Panc1 (cell line): ENCODE measurements around the gene THADA. TPM values are rescaled to one million over a fixed set of nuclear protein-coding genes. Genes with fewer than 3 reads are reported as not detected.

Experiments
- ATAC-seq: fragments of 200-7000 bp; cut with Tn5 transposase; 2 replicates; pipeline ENCODE4 v1.9.1; 2020; ENCODE audit warnings: mild to moderate bottlenecking, moderate library complexity
- BruUV-seq: library from RNA; stranded (reverse); fragments of 400-500 nt; replicated peaks from 2 replicates; lab custom pipeline; 2021; lab: Mats Ljungman, UMichigan
- CTCF ChIA-PET: fragments of 300-600 bp; sonication (Branson Sonifier 250); formaldehyde crosslinking; loops from one replicate; lab custom pipeline; 2022; ENCODE audit warnings: antibody characterized with exemption; lab: Charles Lee
- POLR2A ChIA-PET: fragments of 300-600 bp; sonication (Branson Sonifier 250); formaldehyde crosslinking; loops from one replicate; lab custom pipeline; 2022; ENCODE audit warnings: antibody characterized with exemption; lab: Charles Lee
- DNase-seq: peaks from one replicate; pipeline ENCODE4 v3.0.0-alpha.2; 2010; ENCODE audit warnings: low read depth, low spot score
- H3K27ac ChIP-seq: 2 replicates; pipeline ENCODE4 v1.5.1; 2011; ENCODE audit warnings: mild to moderate bottlenecking, low read length, inconsistent platforms
- H3K27me3 ChIP-seq: fragments of 200-500 bp; sonication (Bioruptor generic); 2 replicates; pipeline ENCODE4 v1.6.0; 2014; ENCODE audit warnings: low read length, inconsistent platforms; ENCODE audit not compliant: control insufficient read depth, insufficient read depth
- H3K36me3 ChIP-seq: fragments of 200-500 bp; sonication (Bioruptor generic); 2 replicates; pipeline ENCODE4 v1.5.1; 2014; ENCODE audit warnings: inconsistent platforms, mild to moderate bottlenecking, low read length, moderate library complexity; ENCODE audit not compliant: control insufficient read depth, insufficient read depth
- H3K4me1 ChIP-seq: 2 replicates; pipeline ENCODE4 v1.5.1; 2011; ENCODE audit warnings: inconsistent platforms, mild to moderate bottlenecking, low read length, moderate library complexity; ENCODE audit not compliant: control insufficient read depth, insufficient read depth
- H3K4me3 ChIP-seq, 2 experiments: 2 replicates each; pipeline ENCODE4 v1.5.1; 2011 to 2012; ENCODE audit warnings: low read depth in 2 of 2, low read length in 2 of 2, mild to moderate bottlenecking in 2 of 2, inconsistent platforms in 1 of 2, moderate library complexity in 1 of 2
- H3K9me3 ChIP-seq: fragments of 200-500 bp; sonication (Bioruptor generic); 2 replicates; pipeline ENCODE4 v1.5.1; 2014; ENCODE audit warnings: low read depth, mild to moderate bottlenecking, inconsistent platforms, low read length, moderate library complexity; ENCODE audit not compliant: control insufficient read depth, insufficient read depth
- CTCF ChIP-seq: fragments of 450-650 bp; IDR thresholded peaks from 2 replicates; pipeline ENCODE4 v1.5.1; 2017; ENCODE audit warnings: mild to moderate bottlenecking
- POLR2AphosphoS5 ChIP-seq: IDR thresholded peaks from 2 replicates; pipeline ENCODE4 v1.6.1; 2012; ENCODE audit warnings: mild to moderate bottlenecking, low read depth, low read length, moderate library complexity
- REST ChIP-seq, 2 experiments: IDR thresholded peaks; 2 replicates each; pipeline ENCODE4 v1.6.1; 2011 to 2012; ENCODE audit warnings: low read depth in 2 of 2, control low read depth in 1 of 2, low read length in 1 of 2, mild to moderate bottlenecking in 1 of 2, moderate library complexity in 1 of 2; ENCODE audit not compliant: insufficient read depth in 1 of 2
- SIN3A ChIP-seq: IDR thresholded peaks from 2 replicates; pipeline ENCODE4 v1.6.1; 2012; ENCODE audit warnings: low read depth, mild to moderate bottlenecking, low read length, moderate library complexity, borderline replicate concordance; ENCODE audit not compliant: insufficient read depth
- TCF7L2 ChIP-seq: IDR thresholded peaks from 2 replicates; pipeline ENCODE4 v1.6.1; 2011; ENCODE audit warnings: mild to moderate bottlenecking, low read depth, low read length, inconsistent platforms
- in situ Hi-C: cut with HindIII; loops from 2 replicates; pipeline ENCODE4 v1.10.0; 2016; ENCODE audit warnings: low sequenced_read_pairs, low pct_unique_long_range_greater_than_20kb
- intact Hi-C: fragments of 100-400 bp; cut with micrococcal nuclease; formaldehyde crosslinking; loops from one replicate; pipeline ENCODE4 v1.10.0; 2022; ENCODE audit not compliant: unreplicated experiment
- total RNA-seq: library from RNA; stranded (reverse); gene quantifications from one replicate; pipeline ENCODE4 v1.2.1, GENCODE V29; 2021; ENCODE audit not compliant: unreplicated experiment

Gene THADA
- total RNA-seq, 1 experiment from 2014 or later: 37.2 TPM

- ATAC-seq (no peak), DNase-seq (no peak)
- POLR2A ChIA-PET: no interaction called here
- Histone ChIP-seq H3K27me3 (no peaks in the 10 kb centered on the region), H3K27ac (no peak overlapping the region), H3K9me3 (no peaks in the 10 kb centered on the region), H3K4me3 (no peak overlapping the region), H3K4me1 (peaks cover 16% of the 10 kb centered on the region), H3K36me3 (no peaks in the 10 kb centered on the region; the same call in 1 of the 2 replicates)
- intact Hi-C loops: no loop called here
- BruUV-seq: no TSS peak
- in situ Hi-C loops: no loop called here
- TF ChIP-seq REST (IDR thresholded peaks at IDR 0.05; ENCODE audit: insufficient read depth in 1 of 2, low read depth in 2 of 2, low read length in 1 of 2): no peak
- no peak for TF ChIP-seq TCF7L2
- no peak for TF ChIP-seq POLR2AphosphoS5
- TF ChIP-seq CTCF: no peak
- no peak for TF ChIP-seq SIN3A
- CTCF ChIA-PET: no interaction called here
Measured at GRCh38 chr2:43424262-43425207, 171.3 kb downstream of the THADA start.

GRCh38 chr2:43423941-43424261, 171.9 kb downstream of the THADA start:
- in situ Hi-C loops: no loop called here
- Histone ChIP-seq H3K4me1 (peaks cover 16% of the 10 kb centered on the region), H3K4me3 (no peak overlapping the region), H3K27me3 (no peaks in the 10 kb centered on the region), H3K27ac (no peak overlapping the region), H3K9me3 (no peaks in the 10 kb centered on the region), H3K36me3 (no peaks in the 10 kb centered on the region; the same call in 1 of the 2 replicates)
- TF ChIP-seq POLR2AphosphoS5: no peak
- TF ChIP-seq REST (IDR thresholded peaks at IDR 0.05; ENCODE audit: insufficient read depth in 1 of 2, low read depth in 2 of 2, low read length in 1 of 2): no peak
- TF ChIP-seq TCF7L2: no peak
- intact Hi-C loops: no loop called here
- BruUV-seq: no TSS peak
- ATAC-seq (no peak), DNase-seq (no peak)
- ChIA-PET CTCF (no interaction called here), POLR2A (no interaction called here)
